Endothelial cell of umbilical vein (primary cell): ENCODE results near the gene NCAPG. TPM values are rescaled to one million over a fixed set of nuclear protein-coding genes. Genes with fewer than 3 reads are reported as not detected.

Experiments used
- Bru-seq: library from RNA; stranded (reverse); fragments of 400-500 nt; gene quantifications from one replicate; lab custom pipeline; 2021; lab: Mats Ljungman, UMichigan
- BruChase-seq, 2 experiments: library from RNA; stranded (reverse); fragments of 400-500 nt; gene quantifications; one replicate each; lab custom pipeline; 2021; lab: Mats Ljungman, UMichigan
- BruUV-seq: library from RNA; stranded (reverse); fragments of 400-500 nt; replicated peaks from 2 replicates; lab custom pipeline; 2021; lab: Mats Ljungman, UMichigan
- CTCF ChIA-PET: fragments of 300-600, 350-600 bp; sonication (Branson Sonifier 250); formaldehyde crosslinking; loops from one replicate; lab custom pipeline; 2021; ENCODE audit warnings: antibody characterized with exemption, inconsistent platforms; lab: Charles Lee
- POLR2A ChIA-PET: fragments of 300-600, 350-600 bp; sonication (Branson Sonifier 250); formaldehyde crosslinking; loops from one replicate; lab custom pipeline; 2021; ENCODE audit warnings: antibody characterized with exemption, inconsistent platforms; lab: Charles Lee
- DNase-seq: peaks from one replicate; pipeline ENCODE4 v3.0.0-alpha.2; 2011; ENCODE audit warnings: low read depth, low spot score
- FAIRE-seq: peaks from 2 replicates; lab custom pipeline; 2011; peaks lifted over from hg19 to GRCh38; lab: Jason Lieb, UNC
- H2AFZ ChIP-seq: 2 replicates; pipeline ENCODE4 v1.6.0; 2012; ENCODE audit warnings: low read depth, low read length, control low read depth, inconsistent platforms
- H3K27ac ChIP-seq: 2 replicates; pipeline ENCODE4 v1.5.1; 2011; ENCODE audit warnings: low read depth, mild to moderate bottlenecking, control low read depth, low read length, moderate library complexity; ENCODE audit not compliant: insufficient read depth
- H3K27me3 ChIP-seq, 2 experiments: 2 replicates each; pipeline versions ENCODE4 v1.6.0 to v1.6.1; 2011; ENCODE audit warnings: low read length in 2 of 2, mixed read lengths in 1 of 2; ENCODE audit not compliant: control insufficient read depth in 2 of 2, insufficient read depth in 2 of 2
- H3K36me3 ChIP-seq, 2 experiments: 2 replicates in 1 of 2; 3 replicates in 1 of 2; pipeline ENCODE4 v1.5.1; 2011; ENCODE audit warnings: low read length in 2 of 2, mild to moderate bottlenecking in 1 of 2, moderate library complexity in 1 of 2; ENCODE audit not compliant: control insufficient read depth in 2 of 2, insufficient read depth in 2 of 2; ENCODE audit errors: extremely low read depth in 1 of 2
- H3K4me1 ChIP-seq: 3 replicates; pipeline ENCODE4 v1.5.1; 2011; ENCODE audit warnings: mild to moderate bottlenecking, low read length; ENCODE audit not compliant: control insufficient read depth, insufficient read depth; ENCODE audit errors: extremely low read depth
- H3K4me2 ChIP-seq: 2 replicates; pipeline ENCODE4 v1.6.1; 2011; ENCODE audit warnings: low read length, control low read depth, mixed read lengths; ENCODE audit not compliant: insufficient read depth
- H3K4me3 ChIP-seq, 3 experiments: fragments of 200-600 bp in 1 of 3; sonication (generic), shearing (Covaris generic) in 1 of 3; replicated peaks in 1 of 3; 2 replicates each; pipeline ENCODE4 v1.5.1; 2011 to 2016; ENCODE audit warnings: control low read depth in 3 of 3, low read length in 3 of 3, mild to moderate bottlenecking in 2 of 3, inconsistent platforms in 1 of 3, low read depth in 1 of 3, moderate library complexity in 1 of 3; ENCODE audit not compliant: insufficient read depth in 1 of 3
- H3K79me2 ChIP-seq: 2 replicates; pipeline ENCODE4 v1.6.0; 2012; ENCODE audit warnings: low read length, inconsistent platforms; ENCODE audit not compliant: control insufficient read depth, insufficient read depth
- H3K9ac ChIP-seq: replicated peaks from 2 replicates; pipeline ENCODE3; 2011; ENCODE audit warnings: low read length, control low read depth; ENCODE audit not compliant: insufficient read depth; ENCODE audit errors: extremely low read depth
- H3K9me1 ChIP-seq: replicated peaks from 3 replicates; pipeline ENCODE4 v1.6.0; 2011; ENCODE audit warnings: mild to moderate bottlenecking, low read length; ENCODE audit not compliant: control insufficient read depth, insufficient read depth; ENCODE audit errors: extremely low read depth
- H3K9me3 ChIP-seq: replicated peaks from 2 replicates; pipeline ENCODE4 v1.5.1; 2012; ENCODE audit warnings: low read length, inconsistent platforms; ENCODE audit not compliant: control insufficient read depth, insufficient read depth
- H4K20me1 ChIP-seq: replicated peaks from 2 replicates; pipeline ENCODE3; 2011; ENCODE audit warnings: mild to moderate bottlenecking, low read length; ENCODE audit not compliant: control insufficient read depth, insufficient read depth; ENCODE audit errors: extremely low read depth
- CTCF ChIP-seq, 2 donors: IDR thresholded peaks; 1 replicate in 1 of 2; 2 replicates in 1 of 2; pipeline ENCODE4 v1.5.1; 2011; ENCODE audit warnings: low read length in 2 of 2, mild to moderate bottlenecking in 2 of 2, moderate library complexity in 2 of 2, control low read depth in 1 of 2, inconsistent platforms in 1 of 2, low read depth in 1 of 2; ENCODE audit not compliant: insufficient read depth in 1 of 2; ENCODE audit errors: extremely low read depth in 1 of 2
- EZH2 ChIP-seq: IDR thresholded peaks from 2 replicates; pipeline ENCODE4 v1.6.1; 2012; ENCODE audit warnings: borderline replicate concordance, low read depth, mild to moderate bottlenecking, moderate library complexity, low read length, inconsistent platforms; ENCODE audit not compliant: severe bottlenecking
- FOS ChIP-seq: IDR thresholded peaks from 2 replicates; pipeline ENCODE4 v1.6.1; 2011; ENCODE audit warnings: mild to moderate bottlenecking, low read length, moderate library complexity, borderline replicate concordance; ENCODE audit not compliant: insufficient read depth
- GATA2 ChIP-seq: IDR thresholded peaks from 2 replicates; pipeline ENCODE4 v1.7.0; 2011; ENCODE audit warnings: low read depth, mild to moderate bottlenecking, moderate library complexity, mixed read lengths, low read length; ENCODE audit not compliant: insufficient read length, insufficient read depth
- JUN ChIP-seq: IDR thresholded peaks from 2 replicates; pipeline ENCODE4 v1.6.1; 2011; ENCODE audit warnings: borderline replicate concordance, low read depth; ENCODE audit not compliant: insufficient read length, insufficient read depth
- MAX ChIP-seq: IDR thresholded peaks from 2 replicates; pipeline ENCODE4 v1.6.1; 2011; ENCODE audit not compliant: insufficient read depth, insufficient read length
- MYC ChIP-seq: IDR thresholded peaks from one replicate; pipeline ENCODE4 v1.6.1; 2011; ENCODE audit warnings: mild to moderate bottlenecking, low read depth, low read length
- POLR2A ChIP-seq: IDR thresholded peaks from 2 replicates; pipeline ENCODE4 v1.6.1; 2012; ENCODE audit warnings: low read depth, mild to moderate bottlenecking, control low read depth, low read length
- POLR2AphosphoS5 ChIP-seq: IDR thresholded peaks from 2 replicates; pipeline ENCODE4 v1.6.1; 2012; ENCODE audit warnings: low read depth, mild to moderate bottlenecking, control low read depth, low read length, moderate library complexity; ENCODE audit not compliant: insufficient read depth
- dilution Hi-C: fragments of 300-500 bp; cut with MboI; formaldehyde crosslinking; loops from one replicate; pipeline ENCODE4 v1.15.0; 2019; ENCODE audit warnings: low sequenced_read_pairs; ENCODE audit not compliant: extremely low pct_ligation_motif_present
- intact Hi-C: fragments of 100-400 bp; cut with micrococcal nuclease; formaldehyde crosslinking; loops from one replicate; pipeline ENCODE4 v1.10.0; 2022
- long read RNA-seq: library from polyadenylated mRNA; stranded (forward); transcript quantifications from one replicate; pipeline ENCODE4 v2.0.0, GENCODE V29; 2021
- polyA minus RNA-seq, 3 experiments: library from RNA; depleted of rRNA, polyadenylated mRNA; stranded (reverse); fragments of >200 nt; gene quantifications; 1 replicate in 1 of 3; 2 replicates in 2 of 3; pipeline ENCODE4 v1.2.3, GENCODE V29; 2011
- polyA plus RNA-seq, 4 experiments: library from polyadenylated mRNA; depleted of rRNA in 3 of 4; stranded (reverse) in 3 of 4; unstranded in 1 of 4; fragments of >200 nt; gene quantifications; 2 replicates each; pipeline versions ENCODE4 v1.2.1 to v1.2.3, GENCODE V29; 2011 to 2012; ENCODE audit warnings: missing spikeins in 1 of 4
- total RNA-seq: library from RNA; stranded (reverse); gene quantifications from 2 replicates; pipeline ENCODE4 v1.2.3, GENCODE V29; 2021

The NCAPG gene
- total RNA-seq (63.4 and 66.4 TPM in 2 replicates), polyA plus RNA-seq (7.5 and 11.6 TPM in 2 replicates), polyA minus RNA-seq (18.8 and 25.2 TPM in 2 replicates), Bru-seq, nascent RNA (percentile 95 among the genes with signal in this experiment), BruChase-seq, experiment 1, labeled RNA remaining after a 6-hour chase (percentile 90 among the genes with signal in this experiment), BruChase-seq, experiment 2, labeled RNA remaining after a 2-hour chase (percentile 93 among the genes with signal in this experiment)
- 17.1 and 18.0 TPM in 2 replicates for polyA plus RNA-seq (2011; cell fraction: cytosol; rRNA removed)
- 21.5 and 42.3 TPM in 2 replicates for polyA plus RNA-seq (2011; cell fraction: nucleus; rRNA removed)
- 13.0 and 39.7 TPM in 2 replicates for polyA plus RNA-seq (2012)
- 24.2 TPM for polyA minus RNA-seq (2011; cell fraction: cytosol; rRNA and poly(A)+ RNA removed)
- polyA minus RNA-seq (2011; cell fraction: nucleus; rRNA and poly(A)+ RNA removed) = 33.9 and 45.7 TPM in 2 replicates
- long read RNA-seq, full-length matches to known transcripts = 97 of 116 reads
- long read RNA-seq, partial matches to known transcripts = 4 of 116 reads
- long read RNA-seq, other reads (novel, unspliced or antisense) = 15 of 116 reads

- H3K4me1 ChIP-seq = peaks cover 45% of the 10 kb centered on the region
These were observed at the start of gene NCAPG, which contains the start of gene DCAF16 for GRCh38 chr4:17810260-17811077. Gene NCAPG (plus strand): TSS chr4:17810979. CDS start chr4:17811078, 99 bp downstream. Gene DCAF16 (minus strand): TSS chr4:17810757. CDS start chr4:17804141, 6,616 bp downstream.

More at GRCh38 chr4:17810260-17811077, at the start of gene NCAPG, which contains the start of gene DCAF16:
- ChIA-PET POLR2A (no interaction called here), CTCF (interaction anchor here (0.6 to 5.2 kb wide), 8 partner anchors 11 to 785 kb away, joined by 3 to 50 read pairs (median 3); partner anchors contain the start of gene MED28)
- Histone ChIP-seq H3K27ac (peak within 1 kb of the TSS; percentile 68), H3K36me3 (peaks cover 0 to 7% of the 10 kb centered on the region in 2 experiments), H3K27me3 (no peaks in the 10 kb centered on the region), H3K9me3 (no peaks in the 10 kb centered on the region), H3K4me2 (peak within 1 kb of the TSS; percentile 98), H2AFZ (peak within 1 kb of the TSS; percentile 94), H3K79me2 (peaks cover 96% of the 10 kb centered on the region), H3K9ac (peak within 1 kb of the TSS; percentile 92), H4K20me1 (peaks cover 2% of the 10 kb centered on the region), H3K9me1 (no peaks in the 10 kb centered on the region), H3K4me3 (peak within 1 kb of the TSS; percentile 74 to 97 (median 86))
- TSS peak; percentile 39 for BruUV-seq
- no peak for TF ChIP-seq MYC
- TF ChIP-seq POLR2A = peak; percentile 94
- TF ChIP-seq FOS = no peak
- TF ChIP-seq JUN = no peak
- no peak for TF ChIP-seq EZH2
- TF ChIP-seq POLR2AphosphoS5 = peak; percentile 73
- no peak for TF ChIP-seq GATA2
- TF ChIP-seq MAX = peak; percentile 68
- no peak for TF ChIP-seq CTCF (IDR thresholded peaks at IDR 0.05; ENCODE audit: extremely low read depth in 1 of 2, insufficient read depth in 1 of 2, low read depth in 1 of 2, low read length in 2 of 2)
- intact Hi-C loops (loop anchor here (1.0 to 5.0 kb wide), 7 partner anchors 173 to 722 kb away; partner anchors contain the start of genes LAP3 and MED28), dilution Hi-C loops (no loop called here)
- DNase-seq = peak; percentile 100
- FAIRE-seq = peak; percentile 87
